ENCODE data around the gene BICRA. TPM values are rescaled to one million over a fixed set of nuclear protein-coding genes. Genes with fewer than 3 reads are reported as not detected.
"Not testable (repeated sequence)": the region's sequence is repeated elsewhere in the genome, so short reads cannot be mapped to it uniquely, and the experiment has no call there.

BICRA gene
- total RNA-seq, 1 donor from 2014 or later = 5.2 TPM

GRCh38 chr19:47631681-47632446 is 22.9 kb downstream of the BICRA start:
- Histone ChIP-seq H3K4me3 (no peak overlapping the region), H3K4me1 (peaks cover 51% of the 10 kb centered on the region), H3K9me3 (no peaks in the 10 kb centered on the region), H3K27me3 (no peaks in the 10 kb centered on the region), H3K36me3 (no peaks in the 10 kb centered on the region), H3K27ac (no peak overlapping the region)
- intact Hi-C loops (cut with DNase I) = no loop called here
- TF ChIP-seq POLR2AphosphoS5 (IDR thresholded peaks at IDR 0.05; ENCODE audit: insufficient read depth in 1 of 2, low read depth in 1 of 2) = peak in 1 of 2 donors; percentile 39
- no peak for TF ChIP-seq CTCF (IDR thresholded peaks at IDR 0.05)
- no peak for TF ChIP-seq POLR2A (IDR thresholded peaks at IDR 0.05)
- DNase-seq (ENCODE audit: extremely low spot score in 2 of 2) = no peak

- Histone ChIP-seq H3K27ac (peak overlapping the region; percentile 45), H3K4me1 (peaks cover 57% of the 10 kb centered on the region), H3K4me3 (no peak overlapping the region), H3K27me3 (no peaks in the 10 kb centered on the region), H3K9me3 (no peaks in the 10 kb centered on the region), H3K36me3 (no peaks in the 10 kb centered on the region)
- intact Hi-C loops (cut with DNase I) = no loop called here
- no peak for DNase-seq (ENCODE audit: extremely low spot score in 2 of 2)
- no peak for TF ChIP-seq POLR2A (IDR thresholded peaks at IDR 0.05)
- TF ChIP-seq POLR2AphosphoS5 (IDR thresholded peaks at IDR 0.05; ENCODE audit: insufficient read depth in 1 of 2, low read depth in 1 of 2) = peak in 1 of 2 donors; percentile 59
- no peak for TF ChIP-seq CTCF (IDR thresholded peaks at IDR 0.05)
Observed at GRCh38 chr19:47633517-47633916, 24.6 kb downstream of the BICRA start.

GRCh38 chr19:47633996-47634395 is 25.1 kb downstream of the BICRA start:
- intact Hi-C loops (cut with DNase I) = no loop called here
- Histone ChIP-seq H3K4me1 (peaks cover 61% of the 10 kb centered on the region), H3K27me3 (no peaks in the 10 kb centered on the region), H3K4me3 (no peak overlapping the region), H3K36me3 (no peaks in the 10 kb centered on the region), H3K27ac (peak overlapping the region; percentile 45), H3K9me3 (no peaks in the 10 kb centered on the region)
- DNase-seq (ENCODE audit: extremely low spot score in 2 of 2) = no peak
- TF ChIP-seq CTCF (IDR thresholded peaks at IDR 0.05) (no peak), POLR2AphosphoS5 (IDR thresholded peaks at IDR 0.05; ENCODE audit: insufficient read depth in 1 of 2, low read depth in 1 of 2) (no peak), POLR2A (IDR thresholded peaks at IDR 0.05) (no peak)

GRCh38 chr19:47635152-47635754 is 26.3 kb downstream of the BICRA start:
- intact Hi-C loops (cut with DNase I); H3K27ac ChIP-seq: not testable (repeated sequence)

GRCh38 chr19:47637550-47637949 is 28.6 kb downstream of the BICRA start:
- peak overlapping the region; percentile 79 for H3K27ac ChIP-seq
- no peak for DNase-seq (ENCODE audit: extremely low spot score in 2 of 2)
- no peak overlapping the region for H3K4me3 ChIP-seq
- no peaks in the 10 kb centered on the region for H3K27me3 ChIP-seq
- H3K4me1 ChIP-seq = peaks cover 44% of the 10 kb centered on the region
- intact Hi-C loops (cut with DNase I) = no loop called here
- TF ChIP-seq POLR2AphosphoS5 (IDR thresholded peaks at IDR 0.05; ENCODE audit: insufficient read depth in 1 of 2, low read depth in 1 of 2) = no peak
- no peaks in the 10 kb centered on the region for H3K36me3 ChIP-seq
- no peaks in the 10 kb centered on the region for H3K9me3 ChIP-seq

More at GRCh38 chr19:47635152-47635754, 26.3 kb downstream of the BICRA start:
- H3K27me3 ChIP-seq; H3K4me3 ChIP-seq; DNase-seq (ENCODE audit: extremely low spot score in 2 of 2); H3K9me3 ChIP-seq; H3K36me3 ChIP-seq: not testable (repeated sequence)
- peaks cover 61% of the 10 kb centered on the region for H3K4me1 ChIP-seq

GRCh38 chr19:47641891-47642485 is 33.1 kb downstream of the BICRA start:
- Histone ChIP-seq H3K4me1 (peaks cover 31% of the 10 kb centered on the region), H3K4me3 (no peak overlapping the region), H3K36me3 (no peaks in the 10 kb centered on the region), H3K27ac (no peak overlapping the region), H3K9me3 (no peaks in the 10 kb centered on the region), H3K27me3 (no peaks in the 10 kb centered on the region)
- no peak for TF ChIP-seq POLR2AphosphoS5 (IDR thresholded peaks at IDR 0.05; ENCODE audit: insufficient read depth in 1 of 2, low read depth in 1 of 2)
- no peak for TF ChIP-seq CTCF (IDR thresholded peaks at IDR 0.05)
- TF ChIP-seq POLR2A (IDR thresholded peaks at IDR 0.05) = no peak
- no peak for DNase-seq (ENCODE audit: extremely low spot score in 2 of 2)
- intact Hi-C loops (cut with DNase I) = no loop called here

All from vagina (tissue), 2 donors.